Suppressor macrophage treated with lipopolysaccharide for 4 hours (primary cell): ENCODE results near the gene ZCCHC24.
A peak's percentile ranks its signal among the peaks of the same experiment; 100 is the strongest.

ENCODE experiments used
- DNase-seq: peaks from one replicate; pipeline ENCODE4 v3.0.0-alpha.2; 2020

The ZCCHC24 gene

DNA sequence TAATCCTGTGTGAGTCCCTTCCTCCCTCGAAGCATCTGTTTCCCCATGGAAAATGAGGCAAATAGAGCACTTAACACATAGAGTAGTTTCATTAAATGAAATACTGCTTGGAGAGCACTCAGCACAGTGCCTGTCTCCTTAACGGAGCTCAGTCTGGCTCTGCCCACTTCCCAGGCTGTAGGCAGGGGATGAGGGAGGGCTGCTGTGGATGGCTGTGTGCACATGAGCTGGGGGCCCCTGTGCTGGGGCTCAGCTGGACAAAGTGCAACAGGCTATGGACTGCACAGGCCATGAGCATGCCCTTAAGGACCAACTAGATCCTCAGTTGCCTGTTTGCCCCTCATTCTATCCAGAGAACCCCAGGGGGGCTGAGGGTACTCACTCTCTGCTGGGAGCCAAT is 14.5 kb downstream of the ZCCHC24 start:
- no peak for DNase-seq

DNA sequence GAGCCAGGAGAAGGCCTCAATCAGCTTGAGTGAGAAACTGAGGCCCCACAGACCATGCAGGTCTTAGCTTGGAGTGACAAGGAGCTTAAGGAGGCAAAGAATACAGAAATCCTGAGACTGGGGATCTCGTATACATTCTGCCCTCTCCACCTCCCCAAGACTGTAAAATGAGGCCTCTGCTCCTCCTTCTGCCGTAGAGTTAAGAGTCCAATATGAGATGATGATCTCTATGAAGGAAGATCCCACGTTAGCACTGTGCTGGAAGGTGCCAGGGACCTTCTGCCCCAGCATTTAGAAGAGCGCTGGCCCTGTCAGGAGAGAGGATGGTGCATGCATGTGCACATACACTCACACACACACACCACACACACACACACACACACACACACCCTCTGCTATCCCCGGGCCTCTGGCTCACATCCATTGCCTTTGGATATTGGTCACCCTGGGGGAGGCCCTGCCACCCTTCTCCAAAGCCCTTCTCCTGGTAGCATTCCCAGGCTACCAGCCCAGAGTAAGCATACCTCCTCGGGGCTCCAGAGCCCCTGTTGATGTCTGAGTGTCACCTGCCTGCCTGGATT is 15.0 kb downstream of the ZCCHC24 start:
- no peak for DNase-seq

DNA sequence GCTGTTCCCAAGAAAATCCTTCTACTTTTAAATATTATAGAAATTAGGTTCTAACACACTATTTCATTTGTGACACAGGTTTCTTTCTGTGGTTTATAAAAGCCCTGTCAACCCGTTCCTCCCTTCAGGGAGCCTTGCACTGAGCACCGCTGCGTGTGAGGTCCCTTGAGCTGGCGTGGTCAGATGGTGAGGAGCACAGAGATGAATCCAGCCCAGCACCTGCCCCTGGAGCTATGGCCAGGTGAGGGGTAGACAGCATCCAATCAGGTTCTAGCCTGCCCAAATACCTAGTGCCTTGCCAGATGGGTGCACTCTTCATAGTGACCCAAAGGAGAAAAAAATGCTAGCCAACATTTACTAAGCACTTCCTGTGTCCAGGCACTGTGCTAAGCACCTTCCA is 15.7 kb downstream of the ZCCHC24 start:
- DNase-seq: no peak

DNA sequence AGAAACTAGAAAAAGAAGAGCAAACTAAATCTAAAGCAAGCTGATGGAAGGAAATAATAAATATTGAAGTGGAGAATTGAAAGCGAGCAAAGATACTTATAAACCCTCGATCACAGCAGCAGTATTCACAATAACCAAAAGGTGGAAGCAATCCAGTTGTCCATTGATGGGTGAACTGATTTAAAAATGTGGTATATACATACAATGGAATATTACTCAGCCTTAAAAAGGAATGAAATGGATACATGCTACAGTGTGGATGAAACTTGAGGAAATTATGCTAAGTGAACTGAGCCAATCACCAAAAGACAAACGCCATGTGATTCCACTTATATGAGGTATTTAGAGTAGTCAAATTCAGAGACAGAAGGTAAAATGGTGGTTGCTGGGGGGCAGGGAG is 17.5 kb downstream of the ZCCHC24 start:
- no peak for DNase-seq

DNA sequence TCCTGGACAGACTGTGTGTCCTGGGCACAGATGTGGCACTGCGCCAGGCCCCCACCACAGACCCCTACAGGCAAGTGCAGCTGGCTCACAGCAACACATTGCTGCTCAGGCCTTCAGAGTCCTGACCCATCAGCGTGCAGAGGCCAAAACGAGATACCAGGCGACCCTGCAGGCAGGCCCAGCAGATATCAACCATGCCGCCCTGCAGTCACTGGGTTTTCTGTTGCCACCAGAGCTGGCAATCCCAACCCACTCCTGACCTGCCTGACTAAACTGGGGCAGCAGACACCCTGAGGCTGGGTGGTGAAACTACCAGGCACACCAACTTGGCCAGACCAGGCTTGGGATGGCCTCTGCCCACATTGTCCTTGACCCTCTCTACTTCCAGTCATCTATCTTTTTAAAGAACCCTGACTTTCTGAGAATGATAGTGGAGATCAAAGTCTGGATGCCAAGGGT is 20.3 kb downstream of the ZCCHC24 start:
- no peak for DNase-seq

DNA sequence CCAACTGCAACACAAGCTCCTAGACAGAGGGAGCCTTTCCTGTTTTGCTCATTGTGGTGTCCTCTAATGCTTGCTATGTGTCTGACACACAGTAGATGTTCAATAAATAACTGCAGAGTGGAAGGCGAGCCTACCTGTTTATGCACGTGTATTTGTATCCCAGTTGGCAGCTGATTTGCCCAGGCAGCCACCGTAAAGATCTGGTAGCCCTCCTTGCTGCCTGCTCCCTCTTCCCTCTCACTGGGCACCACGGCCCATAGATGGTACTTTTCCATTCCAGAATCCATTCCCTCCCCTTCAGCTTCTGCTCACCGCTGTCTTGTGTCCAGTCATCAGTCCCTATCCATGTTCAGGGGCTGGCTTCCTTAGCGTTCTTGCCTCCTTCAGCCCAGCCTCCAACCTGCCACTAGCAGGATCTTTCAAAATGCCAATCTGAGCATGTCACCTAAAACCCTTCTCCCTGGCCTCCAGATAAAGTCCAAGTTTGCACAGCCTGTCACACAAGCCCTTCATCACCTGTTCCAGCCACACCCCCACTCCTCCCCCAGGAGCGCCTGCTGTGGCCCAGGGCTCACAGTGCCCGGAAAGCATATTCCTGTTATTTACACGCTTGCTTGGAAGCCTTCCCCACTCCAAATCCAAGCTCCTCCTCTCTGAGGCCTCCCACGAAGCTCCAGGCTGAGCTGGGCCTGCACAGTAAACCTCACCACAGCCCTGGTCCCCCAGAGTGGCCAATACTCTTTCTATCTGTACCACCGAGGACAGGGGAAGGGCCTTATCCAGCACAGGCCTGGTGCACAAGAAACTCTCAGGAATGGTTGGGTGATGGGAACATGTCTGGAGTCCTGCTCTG is 21.0 kb downstream of the ZCCHC24 start:
- DNase-seq: no peak

DNA sequence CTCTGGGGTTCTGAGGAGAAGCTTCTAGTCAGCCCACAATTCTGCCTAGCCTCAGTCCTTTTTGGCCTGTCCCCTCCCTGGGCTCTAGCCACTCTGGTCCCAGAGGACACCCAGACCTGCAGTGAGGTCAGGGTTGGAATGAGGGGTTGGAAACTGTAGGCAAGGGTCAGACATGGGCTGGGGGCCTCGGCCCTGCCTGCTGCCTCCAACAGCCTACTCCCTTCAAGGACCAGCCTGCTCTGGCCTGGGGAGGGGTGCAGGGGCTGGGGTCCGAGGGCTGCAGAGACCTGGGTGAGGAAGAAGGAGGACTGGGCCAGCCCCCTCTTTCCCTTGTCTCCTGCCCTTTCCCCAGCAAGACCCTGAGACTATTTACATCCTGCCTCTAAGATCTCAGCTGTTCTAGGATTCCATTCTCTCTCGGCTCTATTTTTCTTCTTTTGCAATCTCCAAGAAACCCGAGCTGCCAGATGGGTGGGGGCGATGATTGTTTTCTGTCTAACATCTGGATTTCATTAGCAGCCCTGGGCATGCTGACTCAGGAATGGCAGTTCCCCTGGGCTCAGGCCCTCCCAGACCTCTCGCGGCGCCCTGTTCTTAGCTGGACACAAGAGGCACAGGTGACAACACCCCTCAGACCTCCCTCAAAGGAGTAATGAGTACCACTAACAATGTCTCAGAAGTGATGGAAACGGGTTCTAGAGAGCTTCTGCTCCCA is 23.1 kb downstream of the ZCCHC24 start:
- DNase-seq: no peak

DNA sequence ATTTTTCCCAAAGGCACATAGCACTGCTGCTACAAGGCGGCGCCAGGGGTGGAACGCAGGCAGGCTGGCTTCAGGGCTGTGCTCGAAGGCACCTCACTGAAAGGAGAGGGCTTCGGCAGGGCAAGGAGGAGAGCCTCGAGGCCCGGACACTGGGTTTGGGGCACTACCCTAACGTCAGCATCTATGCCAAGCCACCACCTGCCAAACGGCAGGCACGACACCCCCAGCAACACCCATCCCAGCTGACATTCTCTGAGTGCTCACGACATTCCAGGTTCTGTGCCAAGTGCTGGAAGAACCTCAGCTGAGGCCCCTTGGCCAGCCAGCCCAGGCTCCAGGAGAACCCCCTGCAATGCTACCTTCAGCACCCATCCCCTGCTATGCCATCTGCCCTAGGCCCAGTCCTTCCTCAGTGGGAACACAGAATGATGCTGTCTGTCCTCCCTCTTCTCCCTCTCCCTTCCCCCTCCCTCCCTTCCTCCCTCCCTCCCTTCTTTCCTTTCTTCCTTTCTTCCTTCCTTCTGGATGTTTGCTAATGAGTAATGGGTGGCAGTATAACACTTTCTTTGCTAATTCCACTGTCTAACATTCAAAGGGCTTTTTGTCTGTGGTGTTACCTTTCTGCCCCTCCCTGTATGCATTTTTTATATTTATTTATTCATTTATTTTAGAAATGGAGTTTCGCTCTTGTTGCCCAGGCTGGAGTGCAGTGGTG is 24.3 kb downstream of the ZCCHC24 start:
- no peak for DNase-seq

DNA sequence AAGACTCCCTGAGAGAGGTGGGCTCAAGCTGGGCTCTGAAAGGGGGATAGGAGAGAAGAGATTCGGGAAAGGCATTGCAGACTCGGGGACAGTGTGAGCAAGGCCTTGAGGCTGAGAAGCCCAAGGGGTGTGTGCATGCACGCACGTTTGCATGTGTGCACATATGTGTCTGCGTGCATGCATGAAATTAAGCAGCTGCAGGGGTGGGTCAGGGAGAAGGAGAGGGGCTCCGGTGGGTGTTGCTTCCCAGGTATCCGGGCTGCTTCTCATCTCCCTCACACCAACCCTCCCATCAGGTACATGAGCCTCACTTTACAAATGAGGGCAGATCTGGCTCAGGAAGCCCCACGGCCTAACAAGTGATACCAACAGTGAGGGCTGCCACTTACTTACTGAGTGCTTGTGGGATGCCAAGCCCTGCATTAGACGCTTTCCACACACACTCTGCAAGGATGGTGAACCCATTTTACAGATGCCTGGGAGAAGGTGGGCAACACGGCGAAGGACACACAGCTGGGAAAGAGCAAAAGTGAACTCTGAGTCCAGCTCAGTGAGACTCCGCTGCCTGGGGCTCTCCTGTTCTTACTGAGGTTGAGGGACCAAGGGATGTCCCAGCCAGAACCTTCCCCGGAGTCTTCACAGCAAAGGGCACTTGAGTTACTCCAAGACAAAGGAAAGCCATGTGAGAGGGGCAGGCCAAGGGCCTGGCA is 26.4 kb downstream of the ZCCHC24 start:
- DNase-seq: no peak

DNA sequence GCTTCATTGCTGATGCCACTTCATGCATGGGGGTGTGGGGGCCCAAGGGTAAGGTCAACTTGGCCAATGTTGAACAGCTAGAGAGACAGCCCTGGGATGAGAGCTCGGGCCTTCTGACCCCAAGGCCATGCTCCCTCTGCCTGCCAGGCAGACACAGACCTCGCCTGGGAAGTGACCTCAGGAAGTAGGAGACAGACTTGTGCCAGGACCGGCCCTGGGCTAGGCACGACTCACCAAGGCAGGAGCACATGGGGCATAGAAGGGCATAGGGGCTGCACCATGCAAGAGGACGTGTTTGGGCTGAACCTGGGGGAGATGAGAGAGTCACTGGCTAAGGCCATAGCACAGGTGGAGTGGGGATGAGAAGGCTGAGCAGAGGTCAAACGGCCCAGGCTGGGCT is 27.1 kb downstream of the ZCCHC24 start:
- no peak for DNase-seq

DNA sequence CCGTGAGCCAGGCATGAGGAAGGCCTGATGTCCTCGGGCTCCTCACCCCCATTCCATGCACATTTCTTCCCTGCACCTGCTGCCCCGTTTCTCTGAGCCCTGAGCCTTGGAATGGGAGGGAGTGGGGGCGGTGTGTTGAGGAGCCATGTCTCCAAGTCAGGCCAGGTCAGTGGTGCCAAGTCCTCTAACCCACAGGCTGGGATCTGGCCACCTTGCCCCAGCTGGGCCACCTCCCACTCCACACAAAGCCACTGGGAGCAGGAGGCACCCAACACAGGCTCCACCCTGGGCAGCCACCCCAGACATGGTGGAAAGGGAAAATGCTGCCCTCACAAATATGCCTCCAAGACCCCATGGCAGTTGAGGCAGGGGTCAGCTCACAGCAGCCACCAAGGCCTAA is 27.7 kb downstream of the ZCCHC24 start:
- no peak for DNase-seq

DNA sequence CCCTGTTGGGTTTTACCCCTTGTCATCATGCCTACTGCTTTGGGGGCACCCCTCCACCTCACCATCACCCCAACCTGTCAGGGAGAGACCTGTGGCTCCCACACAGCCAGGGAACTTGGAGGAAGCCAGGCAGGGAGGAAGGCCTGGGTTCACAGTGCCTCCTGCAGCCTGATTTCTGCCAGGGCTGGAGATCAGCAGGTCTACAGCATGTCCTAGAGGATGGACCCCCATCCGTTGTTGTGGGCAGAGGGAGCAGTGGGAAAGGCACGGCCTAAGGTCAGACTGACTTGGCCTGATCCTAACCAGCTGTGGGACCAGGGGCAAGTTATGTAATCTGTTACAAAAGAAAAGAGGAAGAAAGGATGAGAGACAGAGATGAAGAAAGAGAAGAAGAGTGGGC is 28.2 kb downstream of the ZCCHC24 start:
- no peak for DNase-seq

DNA sequence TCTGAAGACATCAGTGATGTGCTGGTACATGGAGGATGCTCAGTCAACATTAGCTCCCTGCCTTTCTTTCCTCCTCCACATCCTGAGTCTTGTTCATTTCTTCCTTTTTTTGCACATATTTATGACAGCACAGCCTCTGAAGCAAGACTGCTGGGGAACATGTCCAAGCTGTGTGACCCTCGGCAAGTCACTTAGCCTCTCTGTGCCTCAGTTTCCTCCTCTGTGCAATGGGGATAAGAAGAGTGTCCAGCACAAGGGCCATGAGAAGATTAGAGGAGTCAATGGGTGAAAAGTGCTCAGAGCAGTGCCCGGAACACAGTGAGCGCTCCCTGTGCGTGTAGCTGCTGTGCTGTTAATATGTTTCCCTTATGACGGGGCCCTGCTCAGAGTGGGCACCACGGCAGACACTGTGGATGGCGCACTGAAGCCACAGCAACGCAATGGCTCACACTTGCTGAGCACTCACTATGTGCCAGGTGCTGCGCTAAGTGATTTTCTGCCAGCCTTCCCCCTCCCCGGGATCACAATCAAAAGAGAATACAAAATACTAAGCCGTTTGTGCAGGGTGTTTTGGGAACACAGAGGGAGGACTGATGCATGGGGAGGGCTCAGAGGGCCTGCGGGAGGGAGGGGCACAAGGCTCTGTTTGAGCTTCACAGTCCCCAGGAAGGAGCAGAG is 28.7 kb downstream of the ZCCHC24 start:
- no peak for DNase-seq

DNA sequence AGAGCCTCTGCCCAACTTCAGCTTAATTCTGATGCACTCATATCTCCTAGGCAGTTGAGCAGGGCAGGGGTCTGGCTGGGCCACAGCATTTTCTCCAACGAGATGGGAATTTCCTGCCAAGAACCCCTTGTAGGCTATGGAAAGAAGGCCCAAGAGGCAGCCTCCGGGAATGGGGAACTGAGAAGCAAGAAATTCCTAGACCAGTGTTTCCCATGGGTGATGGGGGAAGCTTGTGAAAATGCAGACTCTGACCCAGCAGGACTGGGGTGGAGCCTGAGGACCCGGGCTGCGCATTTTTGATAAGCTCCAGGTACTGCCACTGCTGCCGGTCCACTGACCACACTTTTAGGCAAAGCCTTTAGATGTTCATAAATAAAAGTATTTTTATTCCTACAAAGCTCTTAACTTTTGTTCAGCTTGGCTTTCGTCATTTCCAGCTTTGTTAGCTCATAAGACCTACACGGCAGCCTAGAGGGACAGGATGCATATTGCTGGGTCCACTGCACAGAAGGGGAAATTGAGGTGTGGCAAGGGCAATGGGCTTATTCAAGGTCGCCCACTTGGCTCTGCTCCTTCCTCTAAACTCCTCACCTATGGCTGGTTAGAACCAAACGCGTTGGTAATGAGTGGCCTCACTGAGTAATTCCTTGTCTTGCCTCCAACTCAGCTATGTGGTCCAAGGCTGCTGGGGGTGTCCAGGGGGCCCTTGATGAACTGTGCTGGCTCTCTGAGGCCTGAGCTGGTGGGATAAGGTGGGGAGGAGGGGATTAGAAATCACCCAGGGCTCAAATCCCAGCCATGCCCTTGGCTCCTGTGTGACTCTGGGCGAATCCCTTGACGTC is 29.5 kb downstream of the ZCCHC24 start:
- no peak for DNase-seq

DNA sequence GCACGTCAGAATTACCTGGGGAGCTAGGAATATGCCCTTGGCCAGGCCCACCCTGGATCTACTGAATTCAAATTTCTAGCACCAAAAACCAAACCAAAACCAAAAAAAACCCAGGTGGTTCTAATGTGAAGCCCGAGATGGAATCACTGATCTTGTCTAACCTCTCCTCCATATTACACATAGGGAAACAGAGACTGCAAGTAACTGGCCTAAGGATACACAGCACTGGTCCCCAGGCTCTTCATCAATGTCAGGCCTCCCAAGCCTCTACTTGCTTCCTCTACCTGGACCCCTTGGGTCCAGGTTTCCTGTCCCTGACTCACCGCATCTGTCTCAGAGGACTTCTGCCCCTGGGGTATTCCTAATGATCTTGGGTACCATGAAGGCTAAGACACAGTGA is 30.7 kb downstream of the ZCCHC24 start:
- DNase-seq: no peak

DNA sequence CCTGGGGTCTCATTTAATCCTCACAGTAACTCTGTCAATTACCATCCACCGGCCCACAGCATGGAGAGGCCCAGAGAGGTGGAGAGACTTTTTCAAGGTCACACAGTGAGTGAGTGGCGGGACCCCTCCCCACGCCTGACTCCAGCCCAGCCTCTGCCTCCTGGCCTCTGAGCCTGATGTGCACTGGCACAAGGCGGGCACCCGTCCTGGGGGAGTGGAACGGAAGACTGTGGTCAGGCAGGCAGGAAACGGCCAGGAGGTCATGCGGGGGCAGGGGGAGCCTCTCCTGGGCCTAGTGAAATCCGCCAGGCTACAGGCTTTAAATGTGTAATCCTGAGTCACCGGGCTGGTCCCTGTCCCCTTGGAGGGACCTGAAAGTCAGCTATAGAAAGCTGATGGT is 32.2 kb downstream of the ZCCHC24 start:
- DNase-seq: peak; percentile 76

DNA sequence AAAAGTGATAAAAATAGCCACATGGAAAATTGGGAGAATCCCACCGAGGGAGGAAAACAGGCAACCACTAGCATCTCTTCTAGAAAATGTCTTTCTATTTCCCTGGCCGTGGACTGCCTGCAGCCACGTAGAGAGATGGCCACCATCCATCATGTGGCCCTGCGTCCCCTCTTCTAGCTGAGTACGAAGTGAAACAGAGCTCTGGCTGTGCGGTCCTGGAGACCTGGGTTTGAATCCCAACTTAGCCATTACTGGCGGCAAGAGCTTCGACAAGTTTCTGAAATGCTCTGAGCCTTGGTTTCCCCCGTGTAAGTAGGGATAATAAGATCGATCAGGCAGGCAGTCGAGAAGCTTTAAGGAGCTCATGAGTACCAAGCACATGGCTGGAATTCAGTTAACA is 32.9 kb downstream of the ZCCHC24 start:
- no peak for DNase-seq

DNA sequence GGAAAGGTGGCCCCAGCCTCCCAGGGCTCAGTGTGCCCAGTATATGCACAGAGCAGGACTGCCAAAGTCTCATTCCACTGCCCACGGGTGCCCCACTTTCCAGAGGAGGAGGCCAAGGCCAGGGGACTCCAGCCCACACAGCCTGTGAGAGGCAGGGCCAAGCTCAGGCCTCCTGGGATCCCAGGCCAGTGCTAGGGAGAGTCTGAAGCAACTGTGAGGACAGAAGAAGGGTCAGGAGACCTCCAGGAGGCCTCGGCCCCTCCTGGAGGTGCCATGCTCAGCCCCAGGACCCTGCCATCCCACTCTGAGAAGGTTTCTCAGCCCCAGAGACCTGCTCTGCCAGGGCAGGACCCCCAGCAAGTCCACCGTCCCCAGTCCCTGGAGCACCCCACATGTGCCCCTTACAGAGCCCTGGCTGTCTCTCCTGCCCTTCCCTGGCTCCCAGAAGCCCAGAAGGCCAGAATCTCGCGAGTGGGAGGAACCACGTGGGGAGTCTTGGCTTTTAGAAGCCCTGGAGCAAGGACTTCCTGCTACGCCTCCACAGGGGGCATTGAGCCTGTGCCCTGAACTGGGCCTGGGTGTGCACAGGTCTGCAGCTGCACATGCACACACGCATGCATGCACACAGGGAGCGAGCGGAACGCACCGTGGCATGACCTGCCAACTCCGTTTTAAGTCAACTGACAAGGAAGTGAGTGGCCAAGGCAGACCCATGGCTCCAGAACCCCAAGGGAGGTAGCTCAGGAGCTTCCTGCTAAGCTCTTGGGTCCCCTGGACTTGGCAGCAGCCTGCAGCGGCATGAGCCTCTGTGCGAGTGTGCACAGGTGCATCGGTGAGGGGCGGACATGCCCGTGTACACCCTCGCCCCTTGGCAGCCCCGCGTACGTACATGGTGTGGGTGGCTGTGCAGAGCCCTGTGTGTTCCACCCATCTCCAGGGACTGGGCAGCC is 33.6 kb downstream of the ZCCHC24 start:
- DNase-seq: peak; percentile 25

DNA sequence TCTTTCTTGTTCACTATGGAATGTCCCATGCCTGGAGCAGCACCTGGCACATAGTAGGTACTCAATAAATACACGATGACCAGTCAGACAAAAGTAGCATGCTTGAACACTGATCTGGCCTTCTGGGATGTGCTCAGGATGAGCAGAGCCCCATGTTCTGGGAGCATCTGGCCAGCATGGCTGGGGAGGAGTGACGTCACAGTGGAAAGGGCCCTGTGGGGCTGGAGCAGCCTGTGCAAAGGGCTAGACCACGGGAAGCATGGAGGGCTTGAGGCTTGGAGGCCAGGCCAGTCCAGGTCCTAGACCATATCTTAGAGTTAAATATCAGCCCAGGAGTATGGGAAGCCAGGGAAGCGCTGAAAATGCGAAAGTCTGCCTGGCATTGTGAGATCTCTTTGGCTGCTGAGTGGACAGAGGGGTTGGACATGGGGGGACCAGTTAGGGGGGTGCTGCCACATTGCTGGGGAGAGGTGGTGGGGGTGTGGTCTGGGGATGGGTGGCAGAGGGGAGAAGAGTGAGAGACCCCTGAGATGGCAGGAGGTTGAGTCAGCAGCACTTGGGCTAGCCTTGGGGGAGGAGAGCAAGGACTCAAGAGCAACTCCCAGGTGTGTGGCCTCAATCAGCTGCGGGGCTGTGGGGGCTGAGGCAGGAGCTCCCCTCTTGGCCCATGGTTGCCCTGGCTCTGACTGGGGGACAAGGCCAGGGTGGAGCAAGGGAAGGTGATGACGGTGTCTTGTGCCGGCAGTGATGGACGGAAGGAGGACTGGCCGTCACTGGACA is 34.9 kb downstream of the ZCCHC24 start:
- no peak for DNase-seq
